GM12874 (cell line): ENCODE results near the gene TSPAN6.

Experiments
- TF ChIP-seq, protein P1 (sequence below): IDR thresholded peaks from 2 replicates; pipeline ENCODE4 v1.5.1; 2011; ENCODE audit warnings: low read depth, mild to moderate bottlenecking, control low read depth, low read length, moderate library complexity; ENCODE audit not compliant: insufficient read depth

TSPAN6 gene

DNA sequence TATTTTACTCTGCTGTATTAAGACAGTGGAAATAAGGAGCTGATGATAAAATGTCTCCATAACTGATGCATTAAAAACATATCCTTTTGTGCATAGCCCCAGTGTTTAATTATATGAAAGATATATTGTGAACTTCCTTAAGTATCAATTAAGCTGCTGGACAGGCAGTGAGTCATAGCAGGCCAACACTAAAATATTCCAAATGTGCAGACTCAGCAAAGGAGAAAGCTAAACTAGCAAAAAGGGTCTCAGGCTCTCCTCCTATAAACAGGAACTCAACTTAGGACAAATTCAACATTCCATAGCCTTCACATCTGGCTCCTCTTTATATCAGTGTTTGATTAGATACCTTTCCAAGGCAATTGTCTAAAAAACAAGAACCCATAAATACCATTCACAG is 36.3 kb downstream of the TSPAN6 start:
- TF ChIP-seq, protein P1, sequence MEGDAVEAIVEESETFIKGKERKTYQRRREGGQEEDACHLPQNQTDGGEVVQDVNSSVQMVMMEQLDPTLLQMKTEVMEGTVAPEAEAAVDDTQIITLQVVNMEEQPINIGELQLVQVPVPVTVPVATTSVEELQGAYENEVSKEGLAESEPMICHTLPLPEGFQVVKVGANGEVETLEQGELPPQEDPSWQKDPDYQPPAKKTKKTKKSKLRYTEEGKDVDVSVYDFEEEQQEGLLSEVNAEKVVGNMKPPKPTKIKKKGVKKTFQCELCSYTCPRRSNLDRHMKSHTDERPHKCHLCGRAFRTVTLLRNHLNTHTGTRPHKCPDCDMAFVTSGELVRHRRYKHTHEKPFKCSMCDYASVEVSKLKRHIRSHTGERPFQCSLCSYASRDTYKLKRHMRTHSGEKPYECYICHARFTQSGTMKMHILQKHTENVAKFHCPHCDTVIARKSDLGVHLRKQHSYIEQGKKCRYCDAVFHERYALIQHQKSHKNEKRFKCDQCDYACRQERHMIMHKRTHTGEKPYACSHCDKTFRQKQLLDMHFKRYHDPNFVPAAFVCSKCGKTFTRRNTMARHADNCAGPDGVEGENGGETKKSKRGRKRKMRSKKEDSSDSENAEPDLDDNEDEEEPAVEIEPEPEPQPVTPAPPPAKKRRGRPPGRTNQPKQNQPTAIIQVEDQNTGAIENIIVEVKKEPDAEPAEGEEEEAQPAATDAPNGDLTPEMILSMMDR = no peak

DNA sequence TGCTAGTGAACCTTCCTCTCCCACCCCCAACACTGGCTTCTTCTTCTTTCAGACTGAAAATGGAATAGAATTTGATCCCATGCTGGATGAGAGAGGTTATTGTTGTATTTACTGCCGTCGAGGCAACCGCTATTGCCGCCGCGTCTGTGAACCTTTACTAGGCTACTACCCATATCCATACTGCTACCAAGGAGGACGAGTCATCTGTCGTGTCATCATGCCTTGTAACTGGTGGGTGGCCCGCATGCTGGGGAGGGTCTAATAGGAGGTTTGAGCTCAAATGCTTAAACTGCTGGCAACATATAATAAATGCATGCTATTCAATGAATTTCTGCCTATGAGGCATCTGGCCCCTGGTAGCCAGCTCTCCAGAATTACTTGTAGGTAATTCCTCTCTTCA is 37.1 kb downstream of the TSPAN6 start:
- TF ChIP-seq, protein P1 = no peak

DNA sequence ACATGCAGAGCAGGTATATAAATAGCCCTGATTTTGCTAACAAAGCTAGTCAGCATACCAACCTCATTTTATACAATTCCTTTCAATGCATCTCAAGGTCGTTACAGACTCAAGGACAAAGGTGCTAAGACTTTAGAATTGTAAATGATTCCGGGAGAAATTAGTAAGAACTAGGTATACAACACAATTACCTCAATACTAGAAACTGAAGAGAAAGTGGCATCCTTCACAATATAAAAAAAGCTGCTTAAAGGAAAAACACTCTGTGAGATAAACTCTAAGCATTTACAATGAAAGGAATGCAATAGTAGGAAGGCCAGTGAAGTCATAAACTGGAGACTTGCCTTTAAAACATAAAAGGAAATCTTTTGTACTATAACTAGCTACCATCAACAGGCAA is 40.0 kb downstream of the TSPAN6 start:
- TF ChIP-seq, protein P1 = no peak

DNA sequence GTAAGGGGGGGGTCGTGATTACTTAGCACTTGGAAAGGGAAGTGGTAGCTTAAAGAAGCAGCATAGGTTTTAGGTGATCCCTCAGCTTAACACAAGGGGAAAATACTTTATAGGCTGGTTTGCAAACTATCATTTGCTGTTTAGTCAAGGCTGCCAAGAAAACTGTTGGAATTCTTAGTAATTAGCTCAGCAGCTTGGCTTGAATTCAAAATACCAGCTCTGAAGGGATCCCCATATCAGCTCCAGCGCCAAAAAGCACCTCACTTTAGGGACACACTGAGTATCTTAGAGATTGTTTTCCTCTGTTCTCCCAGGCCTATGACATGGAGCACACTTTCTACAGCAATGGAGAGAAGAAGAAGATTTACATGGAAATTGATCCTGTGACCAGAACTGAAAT is 43.0 kb downstream of the TSPAN6 start:
- TF ChIP-seq, protein P1 = no peak

DNA sequence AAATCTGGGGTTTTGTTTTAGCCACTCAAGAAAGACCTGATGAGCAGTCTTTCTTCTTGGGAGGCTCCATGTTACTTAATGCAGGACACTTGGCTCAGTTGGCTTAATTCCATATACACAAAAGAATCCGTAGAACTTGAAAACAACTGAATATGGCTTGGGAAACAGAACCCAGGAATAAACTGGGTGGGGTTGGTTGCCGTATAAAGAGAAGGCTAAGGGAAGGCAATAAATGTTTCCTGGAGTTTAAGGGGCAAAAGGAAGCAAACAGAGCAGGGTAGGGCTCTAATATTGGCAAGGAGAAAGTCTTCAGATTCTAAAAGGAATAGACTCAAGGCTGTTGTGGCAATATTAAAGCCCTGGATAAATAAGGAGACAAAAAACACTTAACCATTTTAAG is 43.5 kb downstream of the TSPAN6 start:
- TF ChIP-seq, protein P1 = no peak

DNA sequence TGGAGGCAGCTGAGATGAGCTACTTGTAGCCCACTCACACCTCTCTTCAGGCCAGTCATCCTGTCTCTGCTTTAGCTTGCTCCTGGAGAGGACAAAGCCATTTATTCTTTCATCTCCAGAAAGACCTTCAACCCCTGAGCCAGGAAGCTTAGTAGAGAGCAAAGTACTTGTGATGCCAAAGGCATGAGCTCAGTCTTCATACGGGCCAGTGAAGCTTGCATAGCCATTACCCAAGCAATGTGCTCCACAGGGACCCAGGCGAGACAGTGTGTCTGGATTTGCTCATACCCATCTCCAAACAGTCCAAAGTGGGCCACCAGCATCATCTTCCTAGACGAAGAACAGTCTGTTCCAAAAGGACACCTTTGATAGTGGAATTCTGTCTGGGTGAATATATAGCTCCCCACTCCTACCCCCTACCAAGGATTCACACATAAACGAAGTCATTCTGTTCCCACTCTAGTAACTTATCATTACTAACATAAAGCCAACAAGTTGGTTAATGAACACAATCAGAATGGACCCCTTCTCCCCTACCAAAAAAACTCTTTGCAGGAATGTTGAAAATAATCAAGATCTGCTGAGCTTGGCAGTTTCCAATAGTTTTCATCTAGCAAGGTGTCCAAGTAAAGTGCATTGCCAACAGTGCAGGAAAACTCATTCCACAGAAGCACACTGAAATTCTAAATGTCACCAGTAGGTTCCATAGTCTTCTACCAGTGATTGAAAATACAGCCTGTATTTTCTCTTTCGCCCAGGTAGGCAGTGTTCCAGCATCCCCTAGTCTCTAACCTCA is 45.2 kb downstream of the TSPAN6 start:
- TF ChIP-seq, protein P1 = no peak

DNA sequence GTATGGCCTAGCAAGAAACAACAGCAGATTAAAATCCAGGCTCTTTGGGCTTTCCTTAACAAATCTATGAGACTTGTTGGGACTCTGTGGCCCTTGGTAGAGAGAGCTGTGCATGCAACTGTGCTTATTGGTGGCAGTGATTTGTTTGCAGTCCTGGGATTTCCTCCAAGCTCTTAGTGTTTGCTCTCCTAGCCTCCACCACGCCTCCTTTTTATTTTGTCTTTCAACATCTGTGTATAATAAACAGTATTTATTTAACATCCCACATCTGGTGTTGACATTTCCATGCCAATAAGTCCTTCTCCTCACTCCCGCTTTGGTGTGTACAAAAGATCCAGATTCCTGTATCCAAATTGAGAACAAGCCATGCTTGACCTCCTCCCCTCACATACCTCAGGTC is 48.7 kb downstream of the TSPAN6 start:
- TF ChIP-seq, protein P1 = no peak
